GM18526 (cell line): ENCODE measurements around the gene ARID4B.

Experiments
- POLR2A ChIP-seq: IDR thresholded peaks from 3 replicates; pipeline ENCODE4 v1.6.1; 2011; ENCODE audit not compliant: insufficient read length; ENCODE audit errors: extremely low read depth

Gene ARID4B

GRCh38 chr1:235266325-235266724 is 61.7 kb downstream of the ARID4B start:
- no peak for TF ChIP-seq POLR2A

GRCh38 chr1:235265900-235266299 is 62.1 kb downstream of the ARID4B start:
- TF ChIP-seq POLR2A, result no peak

- no peak for TF ChIP-seq POLR2A
Measured at GRCh38 chr1:235264327-235264726, 63.7 kb downstream of the ARID4B start.

- TF ChIP-seq POLR2A, result no peak
Measured at GRCh38 chr1:235262539-235262938, 65.4 kb downstream of the ARID4B start.

- TF ChIP-seq POLR2A, result no peak
Measured at GRCh38 chr1:235261243-235261642, 66.7 kb downstream of the ARID4B start.

GRCh38 chr1:235259133-235259778 is 68.7 kb downstream of the ARID4B start:
- TF ChIP-seq POLR2A, result no peak

GRCh38 chr1:235254721-235255120 is 73.3 kb downstream of the ARID4B start:
- no peak for TF ChIP-seq POLR2A

GRCh38 chr1:235253219-235253962 is 74.6 kb downstream of the ARID4B start:
- TF ChIP-seq POLR2A, result no peak

- no peak for TF ChIP-seq POLR2A
Measured at GRCh38 chr1:235250430-235250829, 77.5 kb downstream of the ARID4B start.

- TF ChIP-seq POLR2A, result no peak
Measured at GRCh38 chr1:235246022-235246948, 81.7 kb downstream of the ARID4B start.

GRCh38 chr1:235244974-235245592 is 82.9 kb downstream of the ARID4B start:
- no peak for TF ChIP-seq POLR2A

- no peak for TF ChIP-seq POLR2A
Measured at GRCh38 chr1:235240960-235241359, 87.0 kb downstream of the ARID4B start.

- TF ChIP-seq POLR2A, result no peak
Measured at GRCh38 chr1:235239851-235240250, 88.1 kb downstream of the ARID4B start.

- TF ChIP-seq POLR2A, result no peak
Measured at GRCh38 chr1:235238558-235238957, 89.4 kb downstream of the ARID4B start.

- TF ChIP-seq POLR2A, result no peak
Measured at GRCh38 chr1:235236128-235236527, 91.9 kb downstream of the ARID4B start.
